B cell (primary cell): ENCODE measurements around the gene RASAL3. TPM values are rescaled to one million over a fixed set of nuclear protein-coding genes. Genes with fewer than 3 reads are reported as not detected.

Experiments
- ATAC-seq: fragments of 200-7000 bp; cut with Tn5 transposase; one replicate; pipeline ENCODE4 v1.10.0; 2021; ENCODE audit warnings: low read depth, mild to moderate bottlenecking, moderate number of reproducible peaks, moderate library complexity
- CTCF ChIA-PET: fragments of 350-600 bp; sonication (Branson Sonifier 250); formaldehyde crosslinking; loops from one replicate; lab custom pipeline; 2021; ENCODE audit warnings: antibody characterized with exemption, inconsistent platforms; lab: Charles Lee
- POLR2A ChIA-PET: fragments of 350-600 bp; sonication (Branson Sonifier 250); formaldehyde crosslinking; loops from one replicate; lab custom pipeline; 2021; ENCODE audit warnings: antibody characterized with exemption; lab: Charles Lee
- DNase-seq: peaks from one replicate; pipeline ENCODE4 v3.0.0; 2013
- H2AFZ ChIP-seq: 2 replicates; pipeline ENCODE4 v1.6.1; 2012; ENCODE audit warnings: mild to moderate bottlenecking, low read depth, low read length; ENCODE audit not compliant: insufficient read depth, poor library complexity, severe bottlenecking
- H3K27ac ChIP-seq, 2 donors: 1 replicate in 1 of 2; 2 replicates in 1 of 2; pipeline ENCODE4 v1.5.1; 2012 to 2013; ENCODE audit warnings: low read length in 2 of 2, mild to moderate bottlenecking in 2 of 2, moderate library complexity in 1 of 2
- H3K27me3 ChIP-seq, 4 experiments: fragments of 200-600 bp in 1 of 4; sonication (generic) in 1 of 4; replicated peaks in 1 of 4; 1 replicate in 2 of 4; 2 replicates in 2 of 4; pipeline versions ENCODE4 v1.6.1 to v1.7.0; 2013 to 2016; ENCODE audit warnings: low read length in 3 of 4, mild to moderate bottlenecking in 2 of 4, mixed read lengths in 1 of 4, moderate library complexity in 1 of 4; ENCODE audit not compliant: insufficient read depth in 4 of 4, control insufficient read depth in 3 of 4; ENCODE audit errors: control extremely low read depth in 1 of 4
- H3K36me3 ChIP-seq, 2 experiments: replicated peaks in 1 of 2; 1 replicate in 1 of 2; 2 replicates in 1 of 2; pipeline versions ENCODE4 v1.6.1 to v1.7.1; 2013; ENCODE audit warnings: low read length in 1 of 2; ENCODE audit not compliant: insufficient read depth in 2 of 2, control insufficient read depth in 1 of 2; ENCODE audit errors: control extremely low read depth in 1 of 2, extremely low read depth in 1 of 2
- H3K4me1 ChIP-seq, 2 donors: fragments of 200-600 bp in 1 of 2; sonication (generic) in 1 of 2; 1 replicate in 1 of 2; 2 replicates in 1 of 2; pipeline versions ENCODE4 v1.5.1 to v1.6.1; 2013 to 2017; ENCODE audit warnings: low read length in 2 of 2; ENCODE audit not compliant: control insufficient read depth in 2 of 2, insufficient read depth in 2 of 2
- H3K4me2 ChIP-seq: replicated peaks from 2 replicates; pipeline ENCODE3; 2012; ENCODE audit warnings: mild to moderate bottlenecking, low read depth, low read length; ENCODE audit not compliant: poor library complexity, severe bottlenecking
- H3K4me3 ChIP-seq, 5 experiments: fragments of 200-600 bp in 1 of 5; sonication (generic) in 1 of 5; 1 replicate in 3 of 5; 2 replicates in 2 of 5; pipeline versions ENCODE4 v1.5.1 to v1.7.0; 2011 to 2016; ENCODE audit warnings: low read length in 4 of 5, mild to moderate bottlenecking in 4 of 5, low read depth in 2 of 5, control low read depth in 1 of 5, moderate library complexity in 1 of 5; ENCODE audit not compliant: insufficient read depth in 1 of 5; ENCODE audit errors: control extremely low read depth in 1 of 5, extremely low read depth in 1 of 5
- H3K79me2 ChIP-seq: fragments of 200-600 bp; sonication (generic); one replicate; pipeline ENCODE4 v1.6.0; 2016; ENCODE audit warnings: low read length; ENCODE audit not compliant: control insufficient read depth, insufficient read depth
- H3K9ac ChIP-seq: fragments of 200-600 bp; sonication (generic); 2 replicates; pipeline ENCODE4 v1.6.1; 2017; ENCODE audit warnings: mild to moderate bottlenecking, low read length, moderate library complexity
- H3K9me3 ChIP-seq, 3 donors: one replicate each; pipeline versions ENCODE4 v1.6.1 to v1.7.1; 2013; ENCODE audit warnings: low read length in 2 of 3; ENCODE audit not compliant: control insufficient read depth in 2 of 3, insufficient read depth in 1 of 3; ENCODE audit errors: control extremely low read depth in 1 of 3
- H4K20me1 ChIP-seq: 2 replicates; pipeline ENCODE4 v1.6.0; 2012; ENCODE audit warnings: mild to moderate bottlenecking, low read length; ENCODE audit not compliant: insufficient read depth, control insufficient read depth, poor library complexity, severe bottlenecking
- H3K27ac Mint-ChIP-seq: one replicate; pipeline ENCODE4 v1.8.0; 2021; ENCODE audit warnings: mixed read lengths
- H3K27me3 Mint-ChIP-seq: one replicate; pipeline ENCODE4 v1.8.0; 2021; ENCODE audit warnings: mixed read lengths
- H3K4me1 Mint-ChIP-seq: one replicate; pipeline ENCODE4 v1.8.0; 2021; ENCODE audit warnings: mixed read lengths
- H3K4me3 Mint-ChIP-seq: one replicate; pipeline ENCODE4 v1.8.0; 2021; ENCODE audit warnings: mixed read lengths
- H3K9me3 Mint-ChIP-seq: one replicate; pipeline ENCODE4 v1.8.0; 2022; ENCODE audit warnings: mixed read lengths; ENCODE audit not compliant: insufficient read depth
- CTCF ChIP-seq: fragments of 200-600 bp; IDR thresholded peaks from one replicate; pipeline ENCODE4 v1.8.0; 2022; ENCODE audit warnings: antibody characterized with exemption, mild to moderate bottlenecking
- EZH2 ChIP-seq: IDR thresholded peaks from 2 replicates; pipeline ENCODE4 v1.6.1; 2012; ENCODE audit warnings: borderline replicate concordance, low read depth, mild to moderate bottlenecking, moderate library complexity, low read length; ENCODE audit not compliant: insufficient read depth, poor library complexity, severe bottlenecking
- WGBS: methylation state at CpG from one replicate; pipeline ENCODE4 v1.1.5; 2013; ENCODE audit warnings: missing lambda C conversion rate; ENCODE audit not compliant: insufficient coverage; 5-methylcytosine and 5-hydroxymethylcytosine counted together
- intact Hi-C: fragments of 100-400 bp; cut with micrococcal nuclease; formaldehyde crosslinking; loops from one replicate; pipeline ENCODE4 v1.10.0; 2022
- polyA plus RNA-seq: library from polyadenylated mRNA; depleted of rRNA; stranded (reverse); fragments of >200 nt; gene quantifications from 2 replicates; pipeline ENCODE4 v1.2.3, GENCODE V29; 2012
- total RNA-seq, 2 donors: library from RNA; stranded (reverse); fragments of 120-200 nt in 1 of 2; gene quantifications; 1 replicate in 1 of 2; 2 replicates in 1 of 2; pipeline versions ENCODE4 v1.2.3 to v1.2.4, GENCODE V29; 2013 to 2022

RASAL3 gene
- total and polyA plus RNA-seq, 2 donors (not counting 1 experiment from before 2014, with no cell fraction given) = 95.3 to 154 TPM

- intact Hi-C loops = no loop called here
- H4K20me1 ChIP-seq = no peaks in the 10 kb centered on the region
- no peak overlapping the region for H3K9ac ChIP-seq
- H3K4me1 ChIP-seq = no peaks in the 10 kb centered on the region
- H3K27ac Mint-ChIP-seq = no peak overlapping the region
- H3K4me2 ChIP-seq = no peak overlapping the region
- no peak overlapping the region for H2AFZ ChIP-seq
- H3K79me2 ChIP-seq = no peaks in the 10 kb centered on the region
- ChIA-PET POLR2A (no interaction called here), CTCF (no interaction called here)
- no peaks in the 10 kb centered on the region for H3K36me3 ChIP-seq
- H3K27me3 ChIP-seq = peaks cover 0 to 18% (median 0%) of the 10 kb centered on the region in 4 experiments
- no peaks in the 10 kb centered on the region for H3K4me1 Mint-ChIP-seq
- peaks cover 0 to 15% (median 0%) of the 10 kb centered on the region in 3 donors for H3K9me3 ChIP-seq
- DNase-seq (no peak), ATAC-seq (no peak)
- H3K4me3 Mint-ChIP-seq = no peak overlapping the region
- H3K4me3 ChIP-seq = no peak overlapping the region
- WGBS = no CpG with 5 or more reads among the region's 1 CpG
- peaks cover 35% of the 10 kb centered on the region for H3K27me3 Mint-ChIP-seq
- TF ChIP-seq CTCF = no peak
- TF ChIP-seq EZH2 = no peak
- peaks cover 3% of the 10 kb centered on the region for H3K9me3 Mint-ChIP-seq
- no peak overlapping the region for H3K27ac ChIP-seq
Measured at GRCh38 chr19:15502264-15502663, 37.9 kb upstream of the RASAL3 start.

GRCh38 chr19:15501596-15501995, 37.3 kb upstream of the RASAL3 start:
- Mint-ChIP-seq H3K4me1 (no peaks in the 10 kb centered on the region), H3K4me3 (no peak overlapping the region), H3K27ac (no peak overlapping the region), H3K9me3 (peaks cover 3% of the 10 kb centered on the region), H3K27me3 (peaks cover 30% of the 10 kb centered on the region)
- Histone ChIP-seq H3K79me2 (no peaks in the 10 kb centered on the region), H3K36me3 (no peaks in the 10 kb centered on the region), H2AFZ (no peak overlapping the region), H3K9ac (no peak overlapping the region), H3K27me3 (peaks cover 0 to 14% (median 0%) of the 10 kb centered on the region in 4 experiments), H3K4me2 (no peak overlapping the region), H4K20me1 (no peaks in the 10 kb centered on the region), H3K4me1 (no peaks in the 10 kb centered on the region), H3K4me3 (no peak overlapping the region), H3K27ac (no peak overlapping the region), H3K9me3 (peaks cover 0 to 13% (median 0%) of the 10 kb centered on the region in 3 donors)
- WGBS = 100% methylated on average over 1 of the region's 1 CpG
- ChIA-PET POLR2A (no interaction called here), CTCF (no interaction called here)
- DNase-seq = no peak
- TF ChIP-seq EZH2 (no peak), CTCF (no peak)
- no peak for ATAC-seq
- intact Hi-C loops = no loop called here
